Measurements from ENCODE around the gene CDC14B.

DNA sequence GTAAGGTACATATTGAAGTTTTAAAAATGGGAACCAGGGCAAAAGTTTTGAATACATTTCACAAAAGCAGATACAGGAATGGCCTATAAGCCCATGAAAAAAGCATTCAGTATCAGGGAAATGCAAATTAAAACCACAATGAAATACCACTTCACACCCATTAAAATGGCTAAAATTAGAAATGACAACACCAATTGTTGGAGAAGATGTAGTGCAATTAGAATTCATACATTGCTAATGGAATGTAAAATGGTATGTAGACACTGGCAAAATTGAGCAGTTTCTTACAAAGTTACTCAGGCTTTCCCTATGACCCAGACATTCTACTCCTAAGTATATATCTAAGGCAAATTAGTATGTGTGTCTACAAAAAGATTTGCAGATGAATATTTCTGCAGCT, 34.2 kb downstream of the CDC14B start:
- TF ChIP-seq, protein P1, sequence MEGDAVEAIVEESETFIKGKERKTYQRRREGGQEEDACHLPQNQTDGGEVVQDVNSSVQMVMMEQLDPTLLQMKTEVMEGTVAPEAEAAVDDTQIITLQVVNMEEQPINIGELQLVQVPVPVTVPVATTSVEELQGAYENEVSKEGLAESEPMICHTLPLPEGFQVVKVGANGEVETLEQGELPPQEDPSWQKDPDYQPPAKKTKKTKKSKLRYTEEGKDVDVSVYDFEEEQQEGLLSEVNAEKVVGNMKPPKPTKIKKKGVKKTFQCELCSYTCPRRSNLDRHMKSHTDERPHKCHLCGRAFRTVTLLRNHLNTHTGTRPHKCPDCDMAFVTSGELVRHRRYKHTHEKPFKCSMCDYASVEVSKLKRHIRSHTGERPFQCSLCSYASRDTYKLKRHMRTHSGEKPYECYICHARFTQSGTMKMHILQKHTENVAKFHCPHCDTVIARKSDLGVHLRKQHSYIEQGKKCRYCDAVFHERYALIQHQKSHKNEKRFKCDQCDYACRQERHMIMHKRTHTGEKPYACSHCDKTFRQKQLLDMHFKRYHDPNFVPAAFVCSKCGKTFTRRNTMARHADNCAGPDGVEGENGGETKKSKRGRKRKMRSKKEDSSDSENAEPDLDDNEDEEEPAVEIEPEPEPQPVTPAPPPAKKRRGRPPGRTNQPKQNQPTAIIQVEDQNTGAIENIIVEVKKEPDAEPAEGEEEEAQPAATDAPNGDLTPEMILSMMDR (IDR thresholded peaks at IDR 0.05): no peak
- TF ChIP-seq EZH2 (IDR thresholded peaks at IDR 0.05; ENCODE audit: borderline replicate concordance, insufficient read depth, low read depth, low read length, poor library complexity, severe bottlenecking): no peak

All from B cell (primary cell).